ENCODE data around the gene CACNA1C. TPM values are rescaled to one million over a fixed set of nuclear protein-coding genes. Genes with fewer than 3 reads are reported as not detected.

Gene CACNA1C
- total RNA-seq, 2 donors from 2014 or later, result 0.05 to 0.31 TPM

DNA sequence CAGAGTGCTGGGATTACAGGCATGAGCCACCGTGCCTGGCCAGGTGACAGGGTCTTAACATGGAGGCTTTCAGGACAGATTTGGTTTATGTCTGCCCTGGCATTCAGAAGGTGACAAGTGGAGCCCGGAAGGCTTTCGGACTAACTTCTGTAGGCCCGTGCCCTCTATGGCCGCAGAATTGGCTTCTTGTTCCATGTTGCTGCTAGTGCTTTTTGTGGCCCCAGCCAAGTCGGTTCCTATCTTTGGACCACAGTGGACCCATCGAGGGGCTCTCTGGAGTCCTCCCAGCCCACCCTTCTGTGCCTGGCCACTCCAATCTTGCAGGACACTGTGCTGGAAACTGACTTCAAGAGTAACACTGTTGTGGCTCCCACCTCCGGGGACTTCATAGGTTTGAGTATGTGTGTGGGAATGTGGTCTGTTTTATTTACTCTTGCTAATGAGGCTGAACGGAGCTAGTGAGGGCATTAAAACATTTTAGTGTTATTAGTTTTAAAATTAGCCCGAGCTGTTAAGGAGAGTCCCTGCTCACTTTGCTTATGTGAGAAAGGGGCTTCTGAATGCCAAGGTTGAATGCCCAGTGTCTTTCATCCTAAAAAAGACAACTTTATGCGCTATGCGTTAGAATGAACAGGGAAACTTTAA, 245.9 kb downstream of the CACNA1C start:
- Mint-ChIP-seq H3K36me3 (no peaks in the 10 kb centered on the region), H3K27ac (no peak overlapping the region), H3K9me3 (no peaks in the 10 kb centered on the region)
- no peak for DNase-seq (ENCODE audit: low spot score in 2 of 2)
- no peak for ATAC-seq

DNA sequence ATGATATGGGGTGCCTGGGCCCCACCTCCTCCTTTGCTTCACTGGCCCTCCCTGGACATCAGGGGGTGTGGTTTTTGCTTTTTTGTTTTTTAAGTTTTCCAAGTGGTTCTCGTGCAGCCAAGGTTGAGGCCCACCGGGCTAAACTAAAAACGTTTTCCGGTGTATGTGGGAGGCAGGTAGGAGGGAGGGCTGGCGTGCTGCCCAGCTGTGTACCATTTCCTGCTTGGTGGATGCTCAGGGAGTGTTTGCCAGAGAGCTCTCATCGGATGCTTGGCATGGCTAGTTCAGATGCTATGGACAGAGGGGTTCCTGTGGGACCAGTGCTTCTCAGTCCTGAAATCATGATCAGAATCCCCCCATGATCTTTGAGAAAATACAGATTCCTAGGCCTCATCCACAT, 246.4 kb downstream of the CACNA1C start:
- Mint-ChIP-seq H3K9me3 (no peaks in the 10 kb centered on the region), H3K27ac (no peak overlapping the region), H3K36me3 (no peaks in the 10 kb centered on the region)
- ATAC-seq, result no peak
- DNase-seq (ENCODE audit: low spot score in 2 of 2), result no peak

DNA sequence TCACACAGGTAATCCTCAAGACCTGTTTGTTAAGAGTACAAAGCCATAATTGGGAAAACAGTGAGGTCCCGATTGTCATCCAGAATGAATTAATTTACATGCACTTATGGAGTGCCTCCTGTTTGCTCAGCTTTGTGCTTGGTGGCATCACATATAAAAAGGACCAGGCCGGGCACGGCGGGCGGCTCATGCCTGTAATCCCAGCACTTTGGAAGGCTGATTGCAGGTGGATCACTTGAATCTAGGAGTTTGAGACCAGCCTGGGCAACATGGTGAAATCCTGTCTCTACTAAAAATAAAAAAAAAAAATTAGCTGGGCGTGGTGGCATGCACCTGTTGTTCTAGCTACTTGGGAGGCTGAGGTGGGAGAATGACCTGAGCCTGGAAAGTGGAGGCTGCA, 247.4 kb downstream of the CACNA1C start:
- ATAC-seq (no peak), DNase-seq (ENCODE audit: low spot score in 2 of 2) (no peak)
- H3K9me3 Mint-ChIP-seq, result no peaks in the 10 kb centered on the region
- no peaks in the 10 kb centered on the region for H3K36me3 Mint-ChIP-seq
- H3K27ac Mint-ChIP-seq, result no peak overlapping the region

DNA sequence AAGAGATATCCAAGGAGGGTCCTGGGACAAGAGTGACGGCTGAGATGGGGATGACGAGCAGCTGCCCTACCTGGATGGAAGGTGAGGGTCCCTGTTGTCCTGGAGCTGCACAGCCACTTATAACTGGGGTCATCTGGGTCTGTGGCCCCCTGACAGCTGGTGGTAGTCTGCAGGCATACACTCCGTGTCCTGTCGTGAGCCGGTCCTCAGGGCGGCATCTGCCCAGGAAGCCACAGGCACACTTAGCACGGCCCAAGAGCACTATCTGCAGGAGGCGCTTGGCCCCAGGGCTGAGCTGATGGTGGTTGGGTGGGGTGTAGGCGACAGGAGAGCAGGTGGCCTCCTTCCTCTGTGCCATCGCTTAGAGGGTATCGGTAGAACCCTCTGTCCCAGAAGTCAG, 248.1 kb downstream of the CACNA1C start:
- Mint-ChIP-seq H3K36me3 (no peaks in the 10 kb centered on the region), H3K27ac (no peak overlapping the region), H3K9me3 (no peaks in the 10 kb centered on the region)
- DNase-seq (ENCODE audit: low spot score in 2 of 2) (no peak), ATAC-seq (no peak)

DNA sequence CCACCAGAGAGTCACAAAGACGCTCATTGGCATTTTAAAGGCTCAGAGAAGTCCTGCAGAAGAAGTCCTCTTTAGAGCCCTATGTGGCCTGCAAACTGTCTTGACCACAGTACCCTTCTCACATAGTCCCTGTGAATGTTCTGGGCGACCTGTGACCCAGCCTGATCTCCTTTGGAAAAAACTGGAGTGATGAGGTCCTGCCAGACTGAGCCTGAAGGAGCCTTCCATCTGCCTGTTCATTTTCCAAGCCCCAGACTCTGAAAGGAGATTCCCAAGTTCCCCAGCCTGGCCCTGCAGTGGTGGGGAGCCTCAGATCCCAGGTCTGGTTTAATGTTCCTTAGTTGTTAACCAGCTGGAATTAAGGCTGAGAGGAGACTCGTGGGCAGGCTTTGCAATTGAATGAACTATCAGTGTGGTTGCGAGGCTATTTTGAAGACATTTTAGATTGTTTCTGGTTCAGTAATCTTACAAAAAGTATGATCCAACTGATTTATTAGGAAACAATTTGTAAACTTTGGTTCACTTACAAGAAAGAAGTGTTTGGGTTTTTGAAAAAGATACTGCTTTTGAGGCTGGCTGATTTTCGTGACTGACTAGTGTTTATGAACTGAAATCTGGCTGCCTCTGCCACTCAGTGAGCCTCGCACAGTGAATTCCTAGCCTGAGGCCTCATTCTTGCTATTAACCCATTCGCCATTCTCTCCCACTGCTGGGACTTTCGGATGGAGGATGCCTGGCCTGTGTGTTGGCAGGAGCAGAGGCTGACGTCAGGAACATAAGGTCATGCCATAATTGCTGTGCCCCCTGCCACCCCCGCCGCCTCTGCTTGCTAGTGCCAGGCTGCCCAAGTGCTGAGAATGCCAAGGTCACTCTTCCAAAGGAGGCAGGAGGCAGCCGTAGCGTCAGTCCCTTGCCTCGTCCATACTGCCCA, 249.0 kb downstream of the CACNA1C start:
- DNase-seq (ENCODE audit: low spot score in 2 of 2), result no peak
- Mint-ChIP-seq H3K36me3 (no peaks in the 10 kb centered on the region), H3K9me3 (no peaks in the 10 kb centered on the region), H3K27ac (no peak overlapping the region)
- no peak for ATAC-seq

DNA sequence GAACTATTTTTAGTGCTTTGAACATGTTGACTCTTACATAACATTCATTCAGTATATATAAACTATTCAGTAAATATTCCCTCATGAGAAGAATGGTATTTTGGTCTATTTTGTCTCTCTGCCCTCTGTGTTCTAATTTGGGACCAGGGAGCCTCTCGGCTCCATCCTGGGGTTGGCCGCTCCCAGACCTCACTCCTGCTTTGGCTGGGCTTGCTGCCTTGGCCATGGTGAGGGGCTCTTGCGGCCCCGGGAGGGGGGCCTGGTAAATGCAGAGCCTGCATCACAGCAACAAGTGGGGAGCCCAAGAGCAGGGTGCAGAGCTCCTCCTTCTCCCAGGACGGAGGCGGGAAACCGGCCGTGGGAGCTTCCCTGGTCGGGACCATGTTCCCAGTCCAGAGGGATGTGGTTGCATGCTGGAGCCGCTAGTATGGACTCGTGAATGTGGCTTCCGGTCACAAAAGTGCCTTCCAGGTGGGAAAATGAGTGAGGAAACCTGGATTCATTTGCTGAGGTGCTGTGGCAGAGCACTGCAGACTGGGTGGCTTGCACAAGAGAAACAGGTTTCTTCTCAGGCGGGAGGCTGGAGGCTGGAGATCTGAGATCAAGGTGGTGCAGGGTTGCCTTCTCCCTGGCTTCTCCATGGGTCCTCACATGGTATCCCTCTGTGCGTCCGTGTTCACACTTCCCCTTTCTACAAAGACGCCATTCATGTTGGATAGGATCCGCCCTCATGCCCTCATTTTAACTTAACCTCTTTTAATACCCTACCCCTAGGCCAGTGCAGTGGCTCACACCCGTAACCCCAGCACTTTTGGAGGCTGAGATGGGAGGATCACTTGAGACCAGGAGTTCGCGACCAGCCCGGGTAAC, 250.2 kb downstream of the CACNA1C start:
- DNase-seq (ENCODE audit: low spot score in 2 of 2) (no peak), ATAC-seq (no peak)
- Mint-ChIP-seq H3K36me3 (no peaks in the 10 kb centered on the region), H3K27ac (no peak overlapping the region), H3K9me3 (no peaks in the 10 kb centered on the region)

DNA sequence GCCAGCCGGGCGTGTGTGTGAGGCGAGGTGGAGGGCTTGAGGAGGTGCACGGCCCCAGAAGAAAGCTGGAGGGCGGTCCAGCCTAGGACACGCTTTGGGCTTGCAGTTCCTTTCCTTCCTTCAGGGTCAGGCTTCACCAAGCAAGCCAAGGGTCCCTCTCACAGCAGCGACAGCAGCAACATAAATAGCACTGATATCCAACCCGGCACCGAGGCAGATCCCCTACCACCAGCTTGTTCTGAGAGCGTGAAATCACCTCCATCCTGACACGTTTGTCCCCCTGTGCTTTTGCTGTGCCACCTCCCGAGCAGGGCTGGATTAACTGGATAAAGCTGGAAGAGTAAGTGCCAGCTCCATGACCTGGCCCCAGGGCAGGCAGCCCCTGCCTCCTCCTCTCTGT, 251.4 kb downstream of the CACNA1C start:
- no peaks in the 10 kb centered on the region for H3K9me3 Mint-ChIP-seq
- ATAC-seq, result no peak
- no peak overlapping the region for H3K27ac Mint-ChIP-seq
- no peak for DNase-seq (ENCODE audit: low spot score in 2 of 2)
- H3K36me3 Mint-ChIP-seq, result no peaks in the 10 kb centered on the region

DNA sequence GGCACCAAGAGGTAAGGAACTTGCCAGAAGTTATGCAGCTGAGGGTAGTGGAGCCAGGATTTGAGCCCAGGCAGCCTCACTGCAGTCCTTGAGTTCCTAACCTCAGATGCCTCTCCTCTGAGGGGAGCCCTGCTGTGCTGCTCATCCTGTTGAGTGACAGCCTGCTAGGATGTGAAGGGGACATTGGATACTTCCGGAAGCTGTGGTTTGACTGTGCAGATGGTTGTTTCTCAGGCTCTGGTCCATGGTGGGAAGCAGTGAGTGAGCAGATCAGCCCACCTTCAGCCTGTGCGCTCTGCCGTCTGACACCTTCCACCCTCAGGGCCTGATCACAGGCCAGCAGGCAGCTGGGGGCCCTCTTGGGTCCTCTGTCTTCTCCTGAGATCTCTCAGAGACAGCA, 253.2 kb downstream of the CACNA1C start:
- Mint-ChIP-seq H3K9me3 (no peaks in the 10 kb centered on the region), H3K27ac (no peak overlapping the region), H3K36me3 (no peaks in the 10 kb centered on the region)
- no peak for ATAC-seq
- no peak for DNase-seq (ENCODE audit: low spot score in 2 of 2)

DNA sequence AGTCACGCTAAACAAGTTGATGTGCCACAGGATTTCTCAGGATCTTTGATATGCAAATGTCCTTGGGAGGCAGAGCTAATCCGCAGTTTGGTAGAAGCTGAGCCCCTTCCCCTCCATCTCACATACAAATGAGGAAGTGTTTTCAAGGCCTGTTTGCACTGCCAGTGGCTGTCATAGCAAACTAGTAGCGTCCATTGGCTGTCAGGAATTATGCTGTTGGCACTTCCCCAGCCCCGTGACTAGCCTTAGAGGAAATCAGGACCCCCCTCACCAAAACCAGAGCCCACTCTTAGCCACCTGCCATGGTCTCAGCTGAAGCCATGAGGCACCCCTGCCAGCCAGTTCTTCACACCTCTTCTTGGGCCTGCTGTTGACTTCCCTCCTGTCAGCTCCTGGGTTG, 253.9 kb downstream of the CACNA1C start:
- DNase-seq (ENCODE audit: low spot score in 2 of 2) (no peak), ATAC-seq (no peak)
- no peaks in the 10 kb centered on the region for H3K9me3 Mint-ChIP-seq
- H3K36me3 Mint-ChIP-seq, result no peaks in the 10 kb centered on the region
- no peak overlapping the region for H3K27ac Mint-ChIP-seq

DNA sequence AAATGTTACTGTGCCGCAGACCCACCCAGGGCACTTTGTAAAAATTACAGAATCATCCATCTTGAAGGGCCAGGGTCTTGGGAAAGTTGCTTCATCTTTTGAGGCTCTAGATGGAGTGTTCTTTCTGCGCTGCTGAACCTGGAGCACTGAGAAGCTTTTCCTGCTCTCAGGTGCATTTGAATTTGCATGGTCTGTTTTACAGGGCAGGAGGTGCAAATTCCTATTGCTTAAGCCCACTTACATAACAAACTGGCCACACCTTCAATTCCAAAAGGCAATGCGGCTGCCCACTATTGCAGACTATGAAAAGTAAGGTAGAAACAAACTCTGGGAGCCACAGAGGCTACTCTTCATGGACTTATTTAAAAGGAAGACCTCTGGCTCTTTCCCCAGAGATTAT, 254.8 kb downstream of the CACNA1C start:
- no peak for DNase-seq (ENCODE audit: low spot score in 2 of 2)
- Mint-ChIP-seq H3K9me3 (no peaks in the 10 kb centered on the region), H3K36me3 (no peaks in the 10 kb centered on the region), H3K27ac (no peak overlapping the region)
- ATAC-seq, result no peak

DNA sequence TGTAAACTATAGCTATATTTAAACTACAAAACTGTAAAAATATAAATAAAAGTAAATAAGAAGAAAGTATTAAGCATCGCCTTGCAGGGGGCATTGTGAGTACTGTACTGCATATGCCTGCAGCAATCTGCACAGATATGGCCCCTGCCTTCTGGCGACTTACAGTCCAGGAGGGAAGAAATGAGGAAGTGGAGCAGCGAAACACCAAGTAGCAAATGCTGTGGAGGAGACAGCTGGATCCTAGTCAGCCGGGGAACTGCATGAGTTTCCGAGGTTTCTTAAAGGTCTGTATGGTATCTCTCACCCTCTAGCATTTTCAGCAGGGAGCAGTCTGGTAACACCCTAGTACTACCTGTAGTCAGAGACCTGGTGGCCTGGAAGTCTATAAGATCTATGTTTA, 256.9 kb downstream of the CACNA1C start:
- H3K36me3 Mint-ChIP-seq, result no peaks in the 10 kb centered on the region
- DNase-seq (ENCODE audit: low spot score in 2 of 2), result no peak
- no peak overlapping the region for H3K27ac Mint-ChIP-seq
- no peaks in the 10 kb centered on the region for H3K9me3 Mint-ChIP-seq
- ATAC-seq, result no peak

DNA sequence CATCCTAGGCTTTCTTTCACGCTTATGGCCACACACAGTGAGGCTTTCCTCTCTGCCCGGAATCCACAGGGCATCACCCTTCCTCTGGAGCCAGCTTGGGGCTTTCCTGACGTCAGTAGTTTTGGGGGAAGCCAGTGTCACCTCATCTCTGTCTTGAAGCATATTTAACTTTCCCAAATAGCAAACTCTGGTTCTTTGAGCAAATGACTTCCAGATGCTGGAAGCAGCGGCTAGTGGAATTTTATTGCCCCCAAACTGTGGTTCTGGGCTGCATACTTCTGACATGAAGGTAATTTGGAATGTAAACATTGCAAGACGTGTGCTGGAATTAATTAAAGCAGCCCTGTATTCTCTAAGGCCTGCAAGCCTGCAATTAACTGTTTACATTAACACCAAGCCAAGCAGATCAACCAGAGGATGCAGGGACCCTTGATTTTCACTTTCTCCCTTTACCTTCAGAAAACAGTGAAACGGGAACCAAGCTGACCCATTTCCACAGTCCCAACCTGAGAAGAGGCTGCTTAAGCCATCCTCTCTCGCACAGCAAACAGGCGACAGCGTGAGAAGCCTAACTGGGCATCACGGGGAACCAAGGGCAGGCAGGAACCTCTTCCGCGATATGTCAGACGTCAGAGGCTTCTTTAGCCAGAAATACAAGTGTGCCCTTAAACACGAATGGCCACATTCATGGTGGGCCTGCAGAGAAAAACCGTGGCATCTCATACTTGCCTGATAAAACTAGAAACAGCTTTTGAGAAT, 258.4 kb downstream of the CACNA1C start:
- no peak overlapping the region for H3K27ac Mint-ChIP-seq
- no peak for ATAC-seq

DNA sequence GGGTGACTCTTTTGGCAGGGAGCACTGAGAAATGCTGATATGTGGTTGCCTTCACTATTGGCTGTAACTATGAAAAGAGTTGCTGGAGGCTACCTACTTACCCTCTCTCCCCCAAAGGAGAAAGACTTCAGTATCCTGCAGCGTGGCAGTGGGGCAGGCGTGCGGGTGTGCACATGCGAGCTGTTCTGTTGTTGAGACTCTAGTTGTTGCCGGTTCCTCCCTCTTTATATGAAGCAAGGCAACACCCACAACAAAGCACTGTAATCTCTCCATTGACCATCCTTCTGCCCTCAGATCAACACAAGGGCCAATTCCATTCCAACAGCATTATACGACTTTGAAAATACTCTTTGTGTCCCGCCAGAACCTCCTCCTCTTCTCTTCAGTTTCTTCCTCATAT, 259.4 kb downstream of the CACNA1C start:
- no peaks in the 10 kb centered on the region for H3K36me3 Mint-ChIP-seq
- no peak overlapping the region for H3K27ac Mint-ChIP-seq
- no peak for ATAC-seq

More for the DNA sequence above, 258.4 kb downstream of the CACNA1C start:
- Mint-ChIP-seq H3K9me3 (no peaks in the 10 kb centered on the region), H3K36me3 (no peaks in the 10 kb centered on the region)
- DNase-seq (ENCODE audit: low spot score in 2 of 2), result no peak

DNA sequence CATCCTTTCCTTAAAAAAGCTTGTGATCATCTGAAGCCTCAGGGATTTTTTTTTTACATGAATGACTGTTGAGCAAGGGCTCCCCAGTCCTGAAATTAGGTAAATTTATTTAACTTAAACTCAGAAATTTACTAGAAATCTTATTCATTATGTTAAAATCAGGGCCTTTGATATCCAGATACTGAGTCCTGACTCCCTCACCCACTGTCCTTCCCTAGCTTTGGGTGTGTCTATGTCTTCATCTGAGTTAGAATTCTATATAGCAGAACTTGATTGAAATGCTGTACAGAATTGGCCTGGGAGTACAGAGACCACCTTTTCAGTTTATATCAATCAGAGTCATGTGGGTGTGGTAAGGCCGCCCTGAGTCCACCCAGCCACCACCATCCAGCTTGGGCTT, 260.0 kb downstream of the CACNA1C start:
- no peak for ATAC-seq
- no peaks in the 10 kb centered on the region for H3K36me3 Mint-ChIP-seq
- H3K27ac Mint-ChIP-seq, result no peak overlapping the region
- no peaks in the 10 kb centered on the region for H3K9me3 Mint-ChIP-seq
- DNase-seq (ENCODE audit: low spot score in 2 of 2), result no peak

More for the DNA sequence above, 259.4 kb downstream of the CACNA1C start:
- DNase-seq (ENCODE audit: low spot score in 2 of 2), result no peak
- H3K9me3 Mint-ChIP-seq, result no peaks in the 10 kb centered on the region

DNA sequence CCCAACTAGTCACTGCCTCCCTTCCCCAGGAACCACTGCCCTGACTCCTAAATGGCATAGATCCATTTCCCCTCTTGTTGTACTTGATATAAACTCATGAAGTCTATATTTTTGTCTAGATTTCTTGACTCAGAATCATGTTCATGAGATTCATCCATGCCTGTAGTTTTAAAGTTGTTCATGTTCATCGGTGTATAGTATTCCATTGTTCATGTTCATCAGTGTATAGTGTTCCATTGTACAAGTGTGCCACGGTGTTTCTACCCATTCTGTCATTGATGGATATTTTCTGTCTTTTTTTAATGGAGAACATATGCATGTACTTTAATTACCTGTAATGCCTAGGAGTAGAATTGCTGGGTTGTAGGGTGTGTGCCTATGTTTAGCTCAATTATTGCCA, 261.7 kb downstream of the CACNA1C start:
- ATAC-seq (no peak), DNase-seq (ENCODE audit: low spot score in 2 of 2) (no peak)
- no peaks in the 10 kb centered on the region for H3K36me3 Mint-ChIP-seq
- H3K27ac Mint-ChIP-seq, result no peak overlapping the region
- no peaks in the 10 kb centered on the region for H3K9me3 Mint-ChIP-seq

DNA sequence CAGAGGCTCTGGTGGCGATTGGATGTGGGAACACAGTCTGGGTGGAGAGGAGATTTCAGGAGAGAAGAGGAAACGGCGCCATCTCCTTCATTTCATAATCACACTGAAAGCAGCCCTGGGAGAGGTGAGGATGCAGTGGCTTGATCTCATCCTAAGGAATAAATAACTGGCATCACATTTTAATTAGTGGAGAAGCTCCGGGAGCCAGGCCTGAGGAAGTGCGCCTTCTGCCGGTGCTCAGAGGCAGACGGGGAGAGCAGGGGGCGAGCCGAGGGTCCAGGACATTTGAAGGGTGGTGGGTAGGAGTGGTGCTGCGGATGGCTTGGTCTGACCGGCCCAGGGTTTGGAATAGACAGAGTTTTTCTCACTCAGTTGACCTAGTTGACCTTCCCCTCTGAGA, 265.0 kb downstream of the CACNA1C start:
- ATAC-seq, result no peak
- no peaks in the 10 kb centered on the region for H3K36me3 Mint-ChIP-seq
- no peak for DNase-seq (ENCODE audit: low spot score in 2 of 2)
- no peak overlapping the region for H3K27ac Mint-ChIP-seq
- H3K9me3 Mint-ChIP-seq, result no peaks in the 10 kb centered on the region

Measured in activated naive CD4-positive, alpha-beta T cell treated with anti-CD3 and anti-CD28 coated beads, Interleukin-2, amount 50 U/mL, for 72 hours (primary cell).